Mesendoderm (in vitro differentiated cells): ENCODE data around the gene SCYGR5.

ENCODE experiments used
- DNase-seq: peaks from one replicate; pipeline ENCODE4 v3.0.0; 2013
- H2AK5ac ChIP-seq: 2 replicates; pipeline ENCODE4 v1.6.1; 2013; ENCODE audit warnings: low read length, inconsistent platforms
- H2BK120ac ChIP-seq: 2 replicates; pipeline ENCODE4 v1.6.1; 2013; ENCODE audit warnings: low read depth, mild to moderate bottlenecking, low read length, moderate library complexity, mixed read lengths
- H2BK15ac ChIP-seq: replicated peaks from 2 replicates; pipeline ENCODE4 v1.6.1; 2013; ENCODE audit warnings: low read depth, mild to moderate bottlenecking, moderate library complexity
- H2BK5ac ChIP-seq: 2 replicates; pipeline ENCODE4 v1.6.1; 2013; ENCODE audit warnings: low read length, inconsistent platforms
- H3K18ac ChIP-seq: 2 replicates; pipeline ENCODE4 v1.6.1; 2013; ENCODE audit warnings: mild to moderate bottlenecking, low read length, mixed read lengths
- H3K23ac ChIP-seq: one replicate; pipeline ENCODE4 v1.6.1; 2013; ENCODE audit warnings: low read length
- H3K27ac ChIP-seq: 2 replicates; pipeline ENCODE4 v1.5.1; 2013; ENCODE audit warnings: low read depth, mild to moderate bottlenecking, inconsistent platforms, low read length, moderate library complexity
- H3K27me3 ChIP-seq: 2 replicates; pipeline ENCODE4 v1.6.1; 2013; ENCODE audit warnings: low read length, control low read depth, mild to moderate bottlenecking, inconsistent platforms; ENCODE audit not compliant: insufficient read depth, poor library complexity
- H3K36me3 ChIP-seq: 2 replicates; pipeline ENCODE4 v1.6.1; 2013; ENCODE audit warnings: low read length, inconsistent platforms; ENCODE audit not compliant: control insufficient read depth, insufficient read depth
- H3K4ac ChIP-seq: one replicate; pipeline ENCODE4 v1.6.1; 2013; ENCODE audit warnings: low read depth, mild to moderate bottlenecking, low read length, moderate library complexity
- H3K4me1 ChIP-seq: 2 replicates; pipeline ENCODE4 v1.6.1; 2013; ENCODE audit warnings: low read depth, low read length, inconsistent platforms; ENCODE audit not compliant: control insufficient read depth
- H3K4me2 ChIP-seq: 2 replicates; pipeline ENCODE4 v1.6.1; 2013; ENCODE audit warnings: low read length
- H3K4me3 ChIP-seq: 2 replicates; pipeline ENCODE4 v1.5.1; 2013; ENCODE audit warnings: mild to moderate bottlenecking, low read length
- H3K56ac ChIP-seq: one replicate; pipeline ENCODE4 v1.6.1; 2013; ENCODE audit warnings: low read length
- H3K79me1 ChIP-seq: 2 replicates; pipeline ENCODE4 v1.6.1; 2013; ENCODE audit warnings: low read length, inconsistent platforms
- H3K79me2 ChIP-seq: 2 replicates; pipeline ENCODE4 v1.6.1; 2013; ENCODE audit warnings: mild to moderate bottlenecking, low read length; ENCODE audit not compliant: control insufficient read depth, insufficient read depth
- H3K9ac ChIP-seq: 2 replicates; pipeline ENCODE4 v1.6.1; 2013; ENCODE audit warnings: low read length, inconsistent platforms
- H4K5ac ChIP-seq: one replicate; pipeline ENCODE4 v1.6.1; 2013; ENCODE audit warnings: low read length
- H4K8ac ChIP-seq: one replicate; pipeline ENCODE4 v1.6.1; 2013; ENCODE audit warnings: low read depth, mild to moderate bottlenecking, control low read depth, low read length, moderate library complexity
- WGBS: extraction: QIAGEN DNeasy Blood & Tissue Kit; methylation state at CpG from one replicate; pipeline ENCODE4 v1.1.7; 2013; ENCODE audit warnings: low lambda C conversion rate, missing lambda C conversion rate; ENCODE audit not compliant: insufficient coverage; ENCODE audit errors: extremely low coverage; 5-methylcytosine and 5-hydroxymethylcytosine counted together

SCYGR5 gene

DNA sequence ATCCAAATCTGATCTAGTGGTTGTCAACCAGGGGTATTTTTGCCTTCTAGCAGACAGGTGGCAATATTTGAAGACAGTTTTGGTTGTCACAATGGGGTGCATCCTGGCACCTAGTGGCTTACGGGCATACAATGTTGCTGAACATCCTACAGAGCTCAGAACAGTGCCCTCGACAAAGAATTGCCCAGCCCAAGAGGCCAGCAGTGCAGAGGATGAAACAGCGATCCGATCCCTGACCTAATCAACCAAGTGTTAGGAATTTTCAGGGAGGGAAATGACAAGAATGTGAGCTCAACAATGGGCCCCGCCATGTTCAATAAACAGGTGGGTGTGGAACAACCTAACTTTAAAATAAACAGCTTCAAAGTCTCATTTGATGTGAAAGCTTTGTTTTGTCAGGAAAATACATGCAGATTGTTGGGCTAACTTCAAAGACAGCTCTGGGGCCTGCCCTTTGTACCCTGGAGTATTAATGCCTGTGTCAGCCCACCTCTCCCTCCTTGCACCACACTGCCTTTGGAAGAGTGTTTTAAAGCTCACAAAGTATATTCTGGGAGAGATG lies 22.5 kb upstream of the SCYGR5 start:
- Histone ChIP-seq H3K79me1 (no peaks in the 10 kb centered on the region), H3K4me1 (no peaks in the 10 kb centered on the region), H2BK15ac (no peak overlapping the region), H4K5ac (no peak overlapping the region), H4K8ac (no peak overlapping the region), H3K79me2 (no peaks in the 10 kb centered on the region), H2AK5ac (no peak overlapping the region), H3K27me3 (no peaks in the 10 kb centered on the region), H2BK5ac (no peak overlapping the region), H3K23ac (no peak overlapping the region), H3K36me3 (no peaks in the 10 kb centered on the region), H3K18ac (no peak overlapping the region), H3K4me3 (no peak overlapping the region), H3K4me2 (no peak overlapping the region), H3K27ac (no peak overlapping the region), H3K4ac (no peak overlapping the region), H3K56ac (no peak overlapping the region), H2BK120ac (no peak overlapping the region), H3K9ac (no peak overlapping the region)
- peak; percentile 47 for DNase-seq
- WGBS: no CpG with 5 or more reads among the region's 5 CpGs

DNA sequence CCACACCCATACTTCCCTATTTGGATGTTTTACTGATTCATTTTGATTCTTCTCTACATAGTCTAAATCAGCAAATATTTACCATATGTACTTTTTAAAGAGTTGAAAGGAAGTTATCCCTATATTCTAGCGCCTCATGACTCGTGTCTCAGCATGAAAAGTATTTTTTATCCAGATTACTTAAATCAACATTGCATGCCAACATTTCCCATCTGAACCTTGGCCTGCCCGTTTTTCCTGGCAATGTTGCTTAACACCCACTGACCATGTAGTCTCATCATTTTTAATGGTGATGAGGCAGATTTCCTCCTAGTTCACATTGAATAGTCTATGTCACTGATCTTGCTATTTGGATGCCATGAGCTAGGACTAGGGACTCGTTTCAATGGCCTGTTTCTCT lies 13.2 kb upstream of the SCYGR5 start:
- no peaks in the 10 kb centered on the region for H3K79me2 ChIP-seq
- no peak overlapping the region for H3K9ac ChIP-seq
- H3K27me3 ChIP-seq: no peaks in the 10 kb centered on the region
- no peak overlapping the region for H3K56ac ChIP-seq
- H2BK15ac ChIP-seq: no peak overlapping the region
- no peak overlapping the region for H2BK5ac ChIP-seq
- no peaks in the 10 kb centered on the region for H3K79me1 ChIP-seq
- H4K5ac ChIP-seq: no peak overlapping the region
- no peaks in the 10 kb centered on the region for H3K36me3 ChIP-seq
- H3K4ac ChIP-seq: no peak overlapping the region
- H3K27ac ChIP-seq: no peak overlapping the region
- no peak for DNase-seq
- no peak overlapping the region for H3K4me2 ChIP-seq
- H2AK5ac ChIP-seq: no peak overlapping the region
- H3K4me1 ChIP-seq: no peaks in the 10 kb centered on the region
- no peak overlapping the region for H3K4me3 ChIP-seq
- H3K23ac ChIP-seq: no peak overlapping the region
- H4K8ac ChIP-seq: no peak overlapping the region
- no peak overlapping the region for H3K18ac ChIP-seq
- no CpG with 5 or more reads among the region's 4 CpGs for WGBS
- no peak overlapping the region for H2BK120ac ChIP-seq

DNA sequence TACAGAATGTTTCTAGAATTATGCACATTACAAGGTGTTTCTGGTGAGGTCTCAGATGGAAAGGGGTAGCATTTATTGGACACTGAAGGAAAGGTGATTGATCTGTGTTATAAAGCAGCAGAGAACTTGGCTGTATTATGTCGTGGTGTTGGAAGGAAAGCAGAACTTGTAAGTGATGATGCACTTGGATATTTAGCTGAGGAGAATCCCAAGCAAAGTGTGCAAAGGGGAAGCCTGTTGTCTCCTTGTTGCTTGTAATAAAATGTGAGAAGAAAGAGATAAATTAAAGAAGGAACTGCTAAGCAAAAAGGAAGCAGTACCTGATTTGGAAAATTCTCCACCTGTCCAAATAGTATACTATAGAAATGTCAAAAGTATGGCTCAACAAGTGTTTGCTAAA lies 12.2 kb upstream of the SCYGR5 start:
- H3K36me3 ChIP-seq: no peaks in the 10 kb centered on the region
- no peak overlapping the region for H3K4me3 ChIP-seq
- H3K4ac ChIP-seq: no peak overlapping the region
- H3K23ac ChIP-seq: no peak overlapping the region
- H4K5ac ChIP-seq: no peak overlapping the region
- H2BK15ac ChIP-seq: no peak overlapping the region
- H2AK5ac ChIP-seq: no peak overlapping the region
- H4K8ac ChIP-seq: no peak overlapping the region
- WGBS: no CpG with 5 or more reads among the region's 1 CpG
- no peak overlapping the region for H2BK5ac ChIP-seq
- no peaks in the 10 kb centered on the region for H3K4me1 ChIP-seq
- no peaks in the 10 kb centered on the region for H3K27me3 ChIP-seq
- H3K79me1 ChIP-seq: no peaks in the 10 kb centered on the region
- H3K18ac ChIP-seq: no peak overlapping the region
- H3K56ac ChIP-seq: no peak overlapping the region
- no peak overlapping the region for H3K9ac ChIP-seq
- no peak overlapping the region for H3K4me2 ChIP-seq
- no peak overlapping the region for H3K27ac ChIP-seq
- DNase-seq: no peak
- no peaks in the 10 kb centered on the region for H3K79me2 ChIP-seq
- H2BK120ac ChIP-seq: no peak overlapping the region

DNA sequence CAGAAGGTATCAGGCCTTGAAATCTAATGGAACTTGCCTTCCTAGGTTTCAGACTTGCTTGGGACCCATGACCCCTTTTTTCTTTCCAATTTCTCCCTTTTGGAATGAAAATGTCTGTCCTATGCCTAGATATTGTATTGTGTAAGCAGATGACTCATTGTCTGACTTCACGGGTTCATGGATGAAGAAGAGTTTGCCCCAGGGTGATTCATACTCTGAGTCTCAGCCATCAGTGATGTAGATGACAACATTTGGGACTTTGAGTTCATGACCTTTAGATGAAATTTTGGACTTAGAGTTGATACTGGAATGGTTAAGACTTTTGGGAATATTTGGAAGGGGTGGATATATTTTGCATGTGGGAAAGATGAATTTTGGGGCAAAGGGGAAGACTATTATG lies 11.2 kb upstream of the SCYGR5 start:
- Histone ChIP-seq H4K5ac (no peak overlapping the region), H3K23ac (no peak overlapping the region), H3K27ac (no peak overlapping the region), H3K4me3 (no peak overlapping the region), H3K9ac (no peak overlapping the region), H3K4me1 (no peaks in the 10 kb centered on the region), H3K56ac (no peak overlapping the region), H3K18ac (no peak overlapping the region), H3K79me2 (no peaks in the 10 kb centered on the region), H4K8ac (no peak overlapping the region), H3K27me3 (no peaks in the 10 kb centered on the region), H2AK5ac (no peak overlapping the region), H3K4ac (no peak overlapping the region), H2BK120ac (no peak overlapping the region), H2BK5ac (no peak overlapping the region), H3K79me1 (no peaks in the 10 kb centered on the region), H3K4me2 (no peak overlapping the region), H3K36me3 (no peaks in the 10 kb centered on the region), H2BK15ac (no peak overlapping the region)
- no peak for DNase-seq
- no CpG with 5 or more reads among the region's 1 CpG for WGBS

DNA sequence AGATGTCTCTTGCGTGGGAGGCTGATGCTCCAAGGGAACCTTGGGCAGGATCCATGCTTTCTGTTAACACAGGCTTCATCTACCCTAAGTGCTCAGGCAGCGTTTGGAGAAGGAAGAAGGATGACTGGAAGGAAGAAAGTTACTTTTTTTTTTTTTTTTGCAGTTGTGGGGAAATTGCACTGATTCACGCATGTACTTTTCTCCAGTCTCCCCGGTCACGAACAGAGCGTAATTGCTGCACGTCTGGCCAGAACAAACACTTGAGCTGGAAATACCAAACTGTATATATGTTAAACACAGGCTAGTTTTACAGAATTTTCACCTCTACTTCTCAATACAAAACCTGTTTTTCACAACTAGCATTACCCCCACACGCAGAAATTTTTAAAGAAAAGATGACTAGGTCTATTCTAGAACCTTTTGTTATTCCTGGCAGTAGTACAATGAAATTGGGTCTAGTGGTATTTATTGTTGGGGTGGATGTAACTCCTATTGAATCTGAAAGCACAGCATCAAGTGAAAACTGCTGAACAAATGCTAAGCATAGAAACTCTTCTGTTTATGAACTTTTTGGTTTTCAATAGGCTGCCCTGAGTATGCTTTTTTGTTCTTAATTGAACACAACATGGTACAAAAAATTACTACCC lies 9.3 kb upstream of the SCYGR5 start:
- Histone ChIP-seq H3K79me1 (no peaks in the 10 kb centered on the region), H3K23ac (no peak overlapping the region), H3K9ac (no peak overlapping the region), H3K4me2 (no peak overlapping the region), H3K4ac (no peak overlapping the region), H3K4me3 (no peak overlapping the region), H3K27me3 (no peaks in the 10 kb centered on the region), H2BK5ac (no peak overlapping the region), H3K4me1 (peaks cover 9% of the 10 kb centered on the region), H3K18ac (no peak overlapping the region), H3K56ac (no peak overlapping the region), H2BK15ac (no peak overlapping the region), H4K8ac (no peak overlapping the region), H4K5ac (no peak overlapping the region), H2BK120ac (no peak overlapping the region), H3K27ac (no peak overlapping the region), H2AK5ac (no peak overlapping the region), H3K36me3 (no peaks in the 10 kb centered on the region), H3K79me2 (no peaks in the 10 kb centered on the region)
- no peak for DNase-seq
- no CpG with 5 or more reads among the region's 8 CpGs for WGBS
